HepG2 (cell line): ENCODE results near the gene GABRB1. TPM values are rescaled to one million over a fixed set of nuclear protein-coding genes. Genes with fewer than 3 reads are reported as not detected.

Experiments used
- ATAC-seq: fragments of 200-7000 bp; cut with Tn5 transposase; 3 replicates; pipeline ENCODE4 v1.9.1; 2020; ENCODE audit warnings: mild to moderate bottlenecking, moderate library complexity
- BruUV-seq: library from RNA; stranded (reverse); fragments of 400-500 nt; replicated peaks from 2 replicates; lab custom pipeline; 2021; lab: Mats Ljungman, UMichigan
- CTCF ChIA-PET: fragments of 300-600 bp; formaldehyde crosslinking; extraction: SDS; loops from one replicate; lab custom pipeline; 2021; ENCODE audit warnings: low total read pairs, inconsistent platforms, low intra/inter-chr PET ratio; lab: Yijun Ruan, JAX
- POLR2A ChIA-PET: fragments of 350-600 bp; sonication (Branson Sonifier 250); formaldehyde crosslinking; loops from one replicate; lab custom pipeline; 2020; ENCODE audit warnings: antibody characterized with exemption, inconsistent platforms; lab: Yijun Ruan, JAX
- DNase-seq: peaks from one replicate; pipeline ENCODE4 v3.0.0-alpha.2; 2015; ENCODE audit warnings: low spot score
- FAIRE-seq: peaks from 3 replicates; lab custom pipeline; 2011; peaks lifted over from hg19 to GRCh38; lab: Jason Lieb, UNC
- H2AFZ ChIP-seq: one replicate; pipeline ENCODE4 v1.6.1; 2011; ENCODE audit warnings: low read length, inconsistent platforms
- H3K27ac ChIP-seq: fragments of 300-600 bp; 3 replicates; pipeline ENCODE4 v1.8.0; 2011; ENCODE audit warnings: mixed run types, mild to moderate bottlenecking, mixed read lengths, low read length, inconsistent platforms; ENCODE audit not compliant: insufficient read depth; ENCODE audit errors: extremely low read length
- H3K27me3 ChIP-seq, 2 experiments: fragments of 200-600 bp in 1 of 2; 2 replicates in 1 of 2; 3 replicates in 1 of 2; pipeline versions ENCODE4 v1.6.0 to v1.8.0; 2011; ENCODE audit warnings: low read length in 2 of 2, mild to moderate bottlenecking in 2 of 2, moderate library complexity in 2 of 2, inconsistent platforms in 1 of 2; ENCODE audit not compliant: insufficient read depth in 2 of 2, control insufficient read depth in 1 of 2
- H3K36me3 ChIP-seq, 2 experiments: fragments of 200-600 bp in 1 of 2; replicated peaks in 1 of 2; 2 replicates in 1 of 2; 3 replicates in 1 of 2; pipeline versions ENCODE4 v1.5.1 to v1.8.0; 2011; ENCODE audit warnings: low read length in 2 of 2, inconsistent platforms in 1 of 2; ENCODE audit not compliant: insufficient read depth in 2 of 2, control insufficient read depth in 1 of 2
- H3K4me1 ChIP-seq: 2 replicates; pipeline ENCODE4 v1.5.1; 2012; ENCODE audit warnings: low read length, inconsistent platforms; ENCODE audit not compliant: insufficient read depth
- H3K4me2 ChIP-seq: 2 replicates; pipeline ENCODE4 v1.6.0; 2011; ENCODE audit warnings: low read depth, low read length, inconsistent platforms
- H3K4me3 ChIP-seq, 3 experiments: fragments of 200-600 bp in 1 of 3; sonication (generic), shearing (Covaris generic) in 1 of 3; replicated peaks in 1 of 3; 2 replicates each; pipeline ENCODE4 v1.5.1; 2011 to 2016; ENCODE audit warnings: low read length in 3 of 3, inconsistent platforms in 2 of 3, low read depth in 2 of 3, mild to moderate bottlenecking in 2 of 3, control low read depth in 1 of 3, mixed read lengths in 1 of 3; ENCODE audit not compliant: insufficient read depth in 1 of 3
- H3K79me2 ChIP-seq: one replicate; pipeline ENCODE4 v1.6.1; 2011; ENCODE audit warnings: low read length, inconsistent platforms; ENCODE audit not compliant: insufficient read depth
- H3K9ac ChIP-seq: 2 replicates; pipeline ENCODE4 v1.6.0; 2011; ENCODE audit warnings: mild to moderate bottlenecking, low read depth, low read length, inconsistent platforms; ENCODE audit not compliant: insufficient read depth
- H3K9me3 ChIP-seq: 2 replicates; pipeline ENCODE4 v1.5.1; 2012; ENCODE audit warnings: mild to moderate bottlenecking, low read length
- H4K20me1 ChIP-seq: 2 replicates; pipeline ENCODE4 v1.6.0; 2011; ENCODE audit warnings: inconsistent platforms, mild to moderate bottlenecking, low read length, moderate library complexity; ENCODE audit not compliant: insufficient read depth
- ATF7 ChIP-seq, 2 experiments: fragments of 450-650 bp in 1 of 2; sonication (generic) in 1 of 2; formaldehyde crosslinking in 1 of 2; IDR thresholded peaks; 2 replicates each; pipeline versions ENCODE4 v1.4.0 to v1.6.1; 2016 to 2020; ENCODE audit warnings: antibody characterized with exemption in 1 of 2, mild to moderate bottlenecking in 1 of 2, missing genetic modification reagents in 1 of 2
- E2F2 ChIP-seq: sonication (generic); formaldehyde crosslinking; IDR thresholded peaks from 2 replicates; pipeline ENCODE4 v1.4.0; 2020; ENCODE audit warnings: missing genetic modification reagents, borderline replicate concordance
- EZH2 ChIP-seq: conservative IDR thresholded peaks from 2 replicates; pipeline ENCODE4 v1.6.1; 2012; ENCODE audit warnings: mild to moderate bottlenecking, low read depth, low read length, moderate library complexity
- MEIS2 ChIP-seq: sonication (generic); formaldehyde crosslinking; IDR thresholded peaks from 2 replicates; pipeline ENCODE4 v1.9.0; 2021; ENCODE audit warnings: mild to moderate bottlenecking, missing genetic modification reagents
- NBN ChIP-seq: fragments of 450-650 bp; conservative IDR thresholded peaks from 2 replicates; pipeline ENCODE4 v1.6.1; 2017
- RARA ChIP-seq: IDR thresholded peaks from 2 replicates; pipeline ENCODE4 v1.6.1; 2016; ENCODE audit warnings: missing genetic modification reagents, missing compliant biosample characterization
- RBM39 ChIP-seq: fragments of 200-400 bp; formaldehyde crosslinking; IDR thresholded peaks from one replicate; pipeline ENCODE4 v1.6.1; 2018; ENCODE audit warnings: antibody characterized with exemption, mild to moderate bottlenecking, low read depth, low read length; ENCODE audit not compliant: poor library complexity, severe bottlenecking
- XRCC5 ChIP-seq: fragments of 200-400 bp; formaldehyde crosslinking; optimal IDR thresholded peaks from 2 replicates; pipeline ENCODE3; 2017; ENCODE audit warnings: mild to moderate bottlenecking, low read length
- ZBTB42 ChIP-seq: sonication (generic); formaldehyde crosslinking; IDR thresholded peaks from 2 replicates; pipeline ENCODE4 v1.5.0; 2020; ENCODE audit warnings: mild to moderate bottlenecking, missing genetic modification reagents
- ZFP91 ChIP-seq: sonication (generic); formaldehyde crosslinking; IDR thresholded peaks from 2 replicates; pipeline ENCODE4 v1.9.0; 2022; ENCODE audit warnings: missing genetic modification reagents, mild to moderate bottlenecking, borderline replicate concordance
- ZNF639 ChIP-seq: conservative IDR thresholded peaks from 2 replicates; pipeline ENCODE4 v1.6.1; 2018; ENCODE audit warnings: missing genetic modification reagents
- ZNF749 ChIP-seq: sonication (generic); formaldehyde crosslinking; IDR thresholded peaks from 2 replicates; pipeline ENCODE4 v1.8.0; 2022; ENCODE audit warnings: mild to moderate bottlenecking, missing genetic modification reagents, moderate library complexity, borderline replicate concordance
- ZNF792 ChIP-seq: IDR thresholded peaks from 2 replicates; pipeline ENCODE4 v1.6.1; 2016
- WGBS: methylation state at CpG from one replicate; pipeline ENCODE4 v1.1.6; 2017; ENCODE audit warnings: low lambda C conversion rate; 5-methylcytosine and 5-hydroxymethylcytosine counted together
- in situ Hi-C: cut with HindIII; loops from 2 replicates; pipeline ENCODE4 v1.10.0; 2017; ENCODE audit warnings: low pct_unique_long_range_greater_than_20kb; ENCODE audit not compliant: extremely low pct_ligation_motif_present
- intact Hi-C: fragments of 100-400 bp; cut with micrococcal nuclease; formaldehyde crosslinking; loops from one replicate; pipeline ENCODE4 v1.10.0; 2022; ENCODE audit not compliant: unreplicated experiment
- polyA plus RNA-seq, 8 experiments: library from polyadenylated mRNA; depleted of rRNA in 3 of 8; stranded (reverse) in 7 of 8; unstranded in 1 of 8; fragments of >200 nt; fragmentation: Illumina TruSeq in 4 of 8; extraction: Trizol in 4 of 8; gene quantifications; 2 replicates each; pipeline versions ENCODE4 v1.2.1 to v1.2.3, GENCODE V29; 2011 to 2016; ENCODE audit warnings: low read depth in 4 of 8, missing spikeins in 1 of 8, mixed read lengths in 1 of 8; ENCODE audit not compliant: insufficient read depth in 1 of 8
- total RNA-seq, 5 experiments: library from RNA; depleted of rRNA; stranded (reverse); fragments of >200 nt; fragmentation: Illumina TruSeq; extraction: Trizol; gene quantifications; 2 replicates each; pipeline ENCODE4 v1.2.3, GENCODE V29; 2016; ENCODE audit warnings: low read depth in 1 of 5

GABRB1 gene
- total and polyA plus RNA-seq, 2 of the 13 experiments (the other 11 are each of a cell fraction or from before 2014, with no cell fraction given), result not detected

- TF ChIP-seq RBM39 (no peak), XRCC5 (no peak), ZNF639 (CRISPR knock-in tag) (no peak), E2F2 (no peak), MEIS2 (no peak), NBN (no peak), RARA (CRISPR knock-in tag) (no peak), ZNF749 (CRISPR knock-in tag) (no peak), ZFP91 (CRISPR knock-in tag) (no peak), ZNF792 (CRISPR knock-in tag) (no peak)
These were observed 184.4 kb downstream of the GABRB1 start (continued) for GRCh38 chr4:47215759-47216158.

GRCh38 chr4:47217291-47217690, 185.9 kb downstream of the GABRB1 start:
- Histone ChIP-seq H3K9me3 (no peaks in the 10 kb centered on the region), H3K79me2 (no peaks in the 10 kb centered on the region), H3K4me3 (no peak overlapping the region), H3K4me2 (no peak overlapping the region), H3K9ac (no peak overlapping the region), H3K27ac (no peak overlapping the region), H3K4me1 (no peaks in the 10 kb centered on the region), H3K27me3 (no peaks in the 10 kb centered on the region), H3K36me3 (no peaks in the 10 kb centered on the region), H2AFZ (no peak overlapping the region), H4K20me1 (no peaks in the 10 kb centered on the region)
- POLR2A ChIA-PET, result no interaction called here
- in situ Hi-C loops (no loop called here), intact Hi-C loops (no loop called here)
- TF ChIP-seq EZH2, result no peak
- peak; percentile 32; the same call in 1 of the 2 replicates for TF ChIP-seq ATF7 (IDR thresholded peaks at IDR 0.05)
- TF ChIP-seq ATF7 (CRISPR knock-in tag; IDR thresholded peaks at IDR 0.05), result no peak
- TF ChIP-seq ZBTB42 (CRISPR knock-in tag), result no peak
- no peak for FAIRE-seq
- no peak for ATAC-seq
- CTCF ChIA-PET, result no interaction called here
- WGBS, result 0% methylated on average over 1 of the region's 1 CpG
- DNase-seq, result no peak
- no TSS peak for BruUV-seq
